ENCODE data around the gene AAMP.
A peak's percentile ranks its signal among the peaks of the same experiment; 100 is the strongest.

AAMP gene

GRCh38 chr2:218290316-218291261 lies 20.7 kb upstream of the AAMP start:
- Mint-ChIP-seq H3K27me3 (no peaks in the 10 kb centered on the region), H3K36me3 (ENCODE audit: low read depth) (peaks cover 53% of the 10 kb centered on the region), H3K9me3 (no peaks in the 10 kb centered on the region), H3K27ac (peak overlapping the region; percentile 99), H3K4me3 (peak overlapping the region; percentile 77), H3K4me1 (ENCODE audit: low read depth) (peaks cover 70% of the 10 kb centered on the region)
- intact Hi-C loops (cut with micrococcal nuclease): loop anchor here (5.0 kb wide), 1 partner anchor 77 kb away; no protein-coding TSS in a partner anchor

- Mint-ChIP-seq H3K4me1 (ENCODE audit: low read depth) (peaks cover 75% of the 10 kb centered on the region), H3K27ac (peak overlapping the region; percentile 99), H3K4me3 (peak overlapping the region; percentile 77), H3K36me3 (ENCODE audit: low read depth) (peaks cover 59% of the 10 kb centered on the region), H3K27me3 (no peaks in the 10 kb centered on the region), H3K9me3 (no peaks in the 10 kb centered on the region)
- intact Hi-C loops (cut with micrococcal nuclease): loop anchor here (5.0 kb wide), 1 partner anchor 78 kb away; no protein-coding TSS in a partner anchor
Measured at GRCh38 chr2:218289639-218290315, 19.8 kb upstream of the AAMP start.

- Mint-ChIP-seq H3K27me3 (no peaks in the 10 kb centered on the region), H3K4me3 (peak overlapping the region; percentile 82), H3K36me3 (ENCODE audit: low read depth) (peaks cover 83% of the 10 kb centered on the region), H3K4me1 (ENCODE audit: low read depth) (peaks cover 90% of the 10 kb centered on the region), H3K9me3 (no peaks in the 10 kb centered on the region), H3K27ac (peak overlapping the region; percentile 99)
- intact Hi-C loops (cut with micrococcal nuclease): loop anchor here (2.0 kb wide), 1 partner anchor 14 kb away; no protein-coding TSS in a partner anchor
Measured at GRCh38 chr2:218286570-218287459, 16.9 kb upstream of the AAMP start.

GRCh38 chr2:218285604-218286003 lies 15.7 kb upstream of the AAMP start:
- H3K9me3 Mint-ChIP-seq: no peaks in the 10 kb centered on the region
- H3K27ac Mint-ChIP-seq: peak overlapping the region; percentile 99
- peak overlapping the region; percentile 82 for H3K4me3 Mint-ChIP-seq
- peaks cover 83% of the 10 kb centered on the region for H3K36me3 Mint-ChIP-seq (ENCODE audit: low read depth)
- intact Hi-C loops (cut with micrococcal nuclease): loop anchor here (2.0 kb wide), 1 partner anchor 13 kb away; no protein-coding TSS in a partner anchor
- H3K27me3 Mint-ChIP-seq: no peaks in the 10 kb centered on the region
- H3K4me1 Mint-ChIP-seq (ENCODE audit: low read depth): peaks cover 91% of the 10 kb centered on the region

GRCh38 chr2:218284106-218284811 lies 14.3 kb upstream of the AAMP start:
- H3K4me3 Mint-ChIP-seq: peak overlapping the region; percentile 32
- intact Hi-C loops (cut with micrococcal nuclease): no loop called here
- H3K4me1 Mint-ChIP-seq (ENCODE audit: low read depth): peaks cover 92% of the 10 kb centered on the region
- peak overlapping the region; percentile 99 for H3K27ac Mint-ChIP-seq
- H3K36me3 Mint-ChIP-seq (ENCODE audit: low read depth): peaks cover 87% of the 10 kb centered on the region
- no peaks in the 10 kb centered on the region for H3K27me3 Mint-ChIP-seq
- H3K9me3 Mint-ChIP-seq: no peaks in the 10 kb centered on the region

- Mint-ChIP-seq H3K4me1 (ENCODE audit: low read depth) (peaks cover 89% of the 10 kb centered on the region), H3K4me3 (peak overlapping the region; percentile 39), H3K9me3 (no peaks in the 10 kb centered on the region), H3K36me3 (ENCODE audit: low read depth) (peaks cover 92% of the 10 kb centered on the region), H3K27ac (peak overlapping the region; percentile 99), H3K27me3 (no peaks in the 10 kb centered on the region)
- intact Hi-C loops (cut with micrococcal nuclease): no loop called here
Measured at GRCh38 chr2:218282173-218282991, 12.4 kb upstream of the AAMP start.

GRCh38 chr2:218281449-218281848 lies 11.5 kb upstream of the AAMP start:
- intact Hi-C loops (cut with micrococcal nuclease): no loop called here
- Mint-ChIP-seq H3K27ac (no peak overlapping the region), H3K27me3 (no peaks in the 10 kb centered on the region), H3K4me3 (no peak overlapping the region), H3K36me3 (ENCODE audit: low read depth) (peaks cover 96% of the 10 kb centered on the region), H3K9me3 (no peaks in the 10 kb centered on the region), H3K4me1 (ENCODE audit: low read depth) (peaks cover 89% of the 10 kb centered on the region)

GRCh38 chr2:218280260-218280870 lies 10.4 kb upstream of the AAMP start:
- Mint-ChIP-seq H3K4me3 (no peak overlapping the region), H3K9me3 (no peaks in the 10 kb centered on the region), H3K4me1 (ENCODE audit: low read depth) (peaks cover 89% of the 10 kb centered on the region), H3K27me3 (no peaks in the 10 kb centered on the region), H3K27ac (peak overlapping the region; percentile 42), H3K36me3 (ENCODE audit: low read depth) (peaks cover 96% of the 10 kb centered on the region)
- intact Hi-C loops (cut with micrococcal nuclease): no loop called here

GRCh38 chr2:218278531-218279360 lies 8.8 kb upstream of the AAMP start:
- Mint-ChIP-seq H3K27ac (no peak overlapping the region), H3K9me3 (no peaks in the 10 kb centered on the region), H3K4me1 (ENCODE audit: low read depth) (peaks cover 81% of the 10 kb centered on the region), H3K36me3 (ENCODE audit: low read depth) (peaks cover 100% of the 10 kb centered on the region), H3K27me3 (no peaks in the 10 kb centered on the region), H3K4me3 (no peak overlapping the region)
- intact Hi-C loops (cut with micrococcal nuclease): no loop called here

- H3K36me3 Mint-ChIP-seq (ENCODE audit: low read depth): peaks cover 100% of the 10 kb centered on the region
- intact Hi-C loops (cut with micrococcal nuclease): no loop called here
- H3K4me3 Mint-ChIP-seq: no peak overlapping the region
- H3K27ac Mint-ChIP-seq: peak overlapping the region; percentile 26
- H3K4me1 Mint-ChIP-seq (ENCODE audit: low read depth): peaks cover 75% of the 10 kb centered on the region
- no peaks in the 10 kb centered on the region for H3K9me3 Mint-ChIP-seq
- no peaks in the 10 kb centered on the region for H3K27me3 Mint-ChIP-seq
Measured at GRCh38 chr2:218277921-218278320, 8.0 kb upstream of the AAMP start.

GRCh38 chr2:218276986-218277755 lies 7.2 kb upstream of the AAMP start:
- intact Hi-C loops (cut with micrococcal nuclease): no loop called here
- peak overlapping the region; percentile 26 for H3K27ac Mint-ChIP-seq
- no peak overlapping the region for H3K4me3 Mint-ChIP-seq

More at GRCh38 chr2:218276986-218277755, 7.2 kb upstream of the AAMP start:
- Mint-ChIP-seq H3K4me1 (ENCODE audit: low read depth) (peaks cover 75% of the 10 kb centered on the region), H3K27me3 (no peaks in the 10 kb centered on the region), H3K9me3 (no peaks in the 10 kb centered on the region), H3K36me3 (ENCODE audit: low read depth) (peaks cover 100% of the 10 kb centered on the region)

Data from dendritic cell treated with granulocyte-macrophage colony-stimulating factor and Interleukin-4, amounts not matched to agents 40 ng/mL and 50 ng/mL, for 4 days (primary cell).